SH-SY5Y (cell line): Measurements from ENCODE around the gene PLXDC1.

ENCODE experiments used
- GATA2 ChIP-seq: IDR thresholded peaks from 2 replicates; pipeline ENCODE4 v1.6.1; 2011; ENCODE audit warnings: mild to moderate bottlenecking, low read depth, low read length
- GATA3 ChIP-seq: IDR thresholded peaks from 2 replicates; pipeline ENCODE4 v1.6.1; 2011; ENCODE audit warnings: low read depth, mild to moderate bottlenecking, low read length, moderate library complexity

PLXDC1 gene

GRCh38 chr17:39169518-39169917 lies 18.1 kb upstream of the PLXDC1 start:
- no peak for TF ChIP-seq GATA3
- TF ChIP-seq GATA2 = no peak

GRCh38 chr17:39169101-39169500 lies 17.7 kb upstream of the PLXDC1 start:
- no peak for TF ChIP-seq GATA2
- no peak for TF ChIP-seq GATA3

GRCh38 chr17:39167476-39167875 lies 16.0 kb upstream of the PLXDC1 start:
- no peak for TF ChIP-seq GATA3
- TF ChIP-seq GATA2 = no peak

- no peak for TF ChIP-seq GATA2
These were observed 15.2 kb upstream of the PLXDC1 start for GRCh38 chr17:39166437-39167335.

GRCh38 chr17:39165841-39166349 lies 14.5 kb upstream of the PLXDC1 start, which contains the start of gene ARL5C:
Gene ARL5C, minus strand, starts transcription at chr17:39166161. Its CDS starts 401 bp downstream, at chr17:39165760.
- TF ChIP-seq GATA2 = no peak
- no peak for TF ChIP-seq GATA3

GRCh38 chr17:39165178-39165840 lies 13.9 kb upstream of the PLXDC1 start:
- TF ChIP-seq GATA3 (no peak), GATA2 (no peak)

- no peak for TF ChIP-seq GATA3
- no peak for TF ChIP-seq GATA2
These were observed 13.3 kb upstream of the PLXDC1 start for GRCh38 chr17:39164675-39165143.

- TF ChIP-seq GATA3 (no peak), GATA2 (no peak)
These were observed 10.5 kb upstream of the PLXDC1 start for GRCh38 chr17:39161962-39162361.

- TF ChIP-seq GATA2 = no peak
- TF ChIP-seq GATA3 = no peak
These were observed 7.2 kb upstream of the PLXDC1 start for GRCh38 chr17:39158623-39159022.

GRCh38 chr17:39156491-39156890 lies 5.1 kb upstream of the PLXDC1 start:
- TF ChIP-seq GATA3 (no peak), GATA2 (no peak)

GRCh38 chr17:39155654-39156053 lies 4.2 kb upstream of the PLXDC1 start:
- no peak for TF ChIP-seq GATA2
- TF ChIP-seq GATA3 = no peak

- no peak for TF ChIP-seq GATA2
- no peak for TF ChIP-seq GATA3
These were observed 2.2 kb upstream of the PLXDC1 start for GRCh38 chr17:39153599-39154051.

- TF ChIP-seq GATA2 = no peak
- no peak for TF ChIP-seq GATA3
These were observed 744 bp upstream of the PLXDC1 start for GRCh38 chr17:39151943-39152818.

- TF ChIP-seq GATA3 (no peak), GATA2 (no peak)
These were observed 665 bp downstream of the PLXDC1 start for GRCh38 chr17:39150795-39151149.
